GM12874 (cell line): Measurements from ENCODE around the gene UPF1.

Experiments
- CTCF ChIP-seq: IDR thresholded peaks from 2 replicates; pipeline ENCODE4 v1.5.1; 2011; ENCODE audit warnings: low read depth, mild to moderate bottlenecking, control low read depth, low read length, moderate library complexity; ENCODE audit not compliant: insufficient read depth

Gene UPF1

GRCh38 chr19:18851673-18852325 is 20.0 kb downstream of the UPF1 start:
- no peak for TF ChIP-seq CTCF

GRCh38 chr19:18852648-18853047 is 20.9 kb downstream of the UPF1 start:
- no peak for TF ChIP-seq CTCF

DNA sequence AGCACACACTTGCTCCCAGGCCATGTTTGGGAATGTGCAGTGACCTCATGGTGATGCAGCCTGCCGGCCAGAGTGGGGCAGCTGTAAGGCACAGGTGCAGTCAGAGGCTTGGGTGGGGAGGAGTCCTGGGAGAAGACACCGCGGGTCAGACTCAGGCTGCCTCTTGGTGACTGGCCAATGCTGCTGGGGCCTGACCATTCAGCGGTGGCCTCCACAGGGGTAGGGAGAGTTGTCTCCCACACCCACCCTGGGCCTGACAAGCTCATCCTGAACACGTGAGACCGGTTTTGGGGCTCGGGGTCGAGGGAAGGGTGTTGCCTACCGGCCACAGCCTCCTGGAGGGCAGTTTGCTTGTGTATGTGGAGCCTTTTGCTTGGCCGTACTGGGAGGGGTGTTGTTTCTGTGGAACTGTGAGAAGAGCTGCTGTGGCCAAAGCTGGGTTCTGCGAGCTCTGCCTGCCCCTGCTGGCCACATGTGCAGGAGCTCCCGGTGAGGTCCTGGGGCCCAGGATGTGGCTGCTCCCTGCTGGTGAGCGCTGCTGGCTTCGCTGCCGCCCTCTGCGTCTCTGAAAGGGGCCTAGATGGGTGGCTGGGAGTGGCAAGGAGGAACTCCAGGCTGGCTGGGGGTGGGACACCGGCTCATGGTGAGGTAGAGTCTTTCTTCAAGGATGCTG is 22.1 kb downstream of the UPF1 start:
- TF ChIP-seq CTCF, result no peak

- TF ChIP-seq CTCF, result no peak
These were observed 23.2 kb downstream of the UPF1 start for GRCh38 chr19:18854982-18855381.

DNA sequence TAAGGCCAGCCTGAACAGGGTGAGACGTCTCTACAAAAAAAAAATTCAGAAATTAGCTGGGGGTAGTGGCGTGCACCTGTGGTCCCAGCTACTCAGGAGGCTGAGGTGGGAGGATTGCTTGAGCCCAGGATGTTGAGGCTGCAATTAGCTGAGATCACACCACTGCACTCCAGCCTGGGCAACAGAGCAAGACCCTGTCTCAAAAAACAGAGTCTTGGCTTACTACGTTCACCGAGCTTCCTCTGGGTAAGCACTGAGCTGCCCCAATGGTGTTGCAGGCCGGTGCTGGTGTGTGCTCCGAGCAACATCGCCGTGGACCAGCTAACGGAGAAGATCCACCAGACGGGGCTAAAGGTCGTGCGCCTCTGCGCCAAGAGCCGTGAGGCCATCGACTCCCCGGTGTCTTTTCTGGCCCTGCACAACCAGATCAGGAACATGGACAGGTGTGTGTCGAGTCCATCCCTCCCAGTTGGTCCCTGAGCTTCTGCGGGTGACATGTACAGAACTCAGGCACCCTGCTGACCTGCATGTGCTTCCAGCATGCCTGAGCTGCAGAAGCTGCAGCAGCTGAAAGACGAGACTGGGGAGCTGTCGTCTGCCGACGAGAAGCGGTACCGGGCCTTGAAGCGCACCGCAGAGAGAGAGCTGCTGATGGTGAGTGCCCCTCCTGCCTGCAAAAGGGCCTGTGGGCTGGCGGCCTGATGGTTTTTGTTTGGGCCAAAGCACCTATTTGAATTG is 24.1 kb downstream of the UPF1 start:
- TF ChIP-seq CTCF, result no peak

GRCh38 chr19:18856385-18857126 is 24.8 kb downstream of the UPF1 start:
- TF ChIP-seq CTCF, result peak; percentile 20; the same call in 1 of the 2 replicates

- no peak for TF ChIP-seq CTCF
These were observed 25.5 kb downstream of the UPF1 start for GRCh38 chr19:18857223-18857622.
